ENCODE results near the gene ZNF541. TPM values are rescaled to one million over a fixed set of nuclear protein-coding genes. Genes with fewer than 3 reads are reported as not detected.

ZNF541 gene
- total RNA-seq, 4 donors from 2014 or later: 0.37 to 1.2 (median 0.46) TPM

DNA sequence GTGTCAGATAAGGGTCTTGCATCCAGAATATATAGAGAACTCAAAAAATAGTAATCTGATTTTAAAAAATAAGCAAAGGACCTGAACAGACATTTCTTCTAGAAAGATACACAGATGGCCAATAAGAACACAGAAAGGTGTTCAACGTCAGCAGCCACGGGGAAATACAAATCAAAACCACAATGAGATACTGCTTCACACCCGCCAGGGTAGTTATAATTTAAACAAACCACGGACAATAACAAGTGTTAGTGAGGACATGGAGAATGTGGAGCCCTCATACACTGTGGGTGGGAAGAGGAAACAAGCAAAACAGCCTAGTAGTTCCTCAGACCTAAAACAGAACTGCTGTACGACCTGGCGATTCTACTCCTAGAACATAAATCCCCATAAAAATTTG, 31.4 kb downstream of the ZNF541 start:
- no peak for DNase-seq (ENCODE audit: low spot score)
- TF ChIP-seq, protein P1, sequence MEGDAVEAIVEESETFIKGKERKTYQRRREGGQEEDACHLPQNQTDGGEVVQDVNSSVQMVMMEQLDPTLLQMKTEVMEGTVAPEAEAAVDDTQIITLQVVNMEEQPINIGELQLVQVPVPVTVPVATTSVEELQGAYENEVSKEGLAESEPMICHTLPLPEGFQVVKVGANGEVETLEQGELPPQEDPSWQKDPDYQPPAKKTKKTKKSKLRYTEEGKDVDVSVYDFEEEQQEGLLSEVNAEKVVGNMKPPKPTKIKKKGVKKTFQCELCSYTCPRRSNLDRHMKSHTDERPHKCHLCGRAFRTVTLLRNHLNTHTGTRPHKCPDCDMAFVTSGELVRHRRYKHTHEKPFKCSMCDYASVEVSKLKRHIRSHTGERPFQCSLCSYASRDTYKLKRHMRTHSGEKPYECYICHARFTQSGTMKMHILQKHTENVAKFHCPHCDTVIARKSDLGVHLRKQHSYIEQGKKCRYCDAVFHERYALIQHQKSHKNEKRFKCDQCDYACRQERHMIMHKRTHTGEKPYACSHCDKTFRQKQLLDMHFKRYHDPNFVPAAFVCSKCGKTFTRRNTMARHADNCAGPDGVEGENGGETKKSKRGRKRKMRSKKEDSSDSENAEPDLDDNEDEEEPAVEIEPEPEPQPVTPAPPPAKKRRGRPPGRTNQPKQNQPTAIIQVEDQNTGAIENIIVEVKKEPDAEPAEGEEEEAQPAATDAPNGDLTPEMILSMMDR (IDR thresholded peaks at IDR 0.05): no peak
- ATAC-seq (ENCODE audit: low FRiP score): peak; percentile 12

DNA sequence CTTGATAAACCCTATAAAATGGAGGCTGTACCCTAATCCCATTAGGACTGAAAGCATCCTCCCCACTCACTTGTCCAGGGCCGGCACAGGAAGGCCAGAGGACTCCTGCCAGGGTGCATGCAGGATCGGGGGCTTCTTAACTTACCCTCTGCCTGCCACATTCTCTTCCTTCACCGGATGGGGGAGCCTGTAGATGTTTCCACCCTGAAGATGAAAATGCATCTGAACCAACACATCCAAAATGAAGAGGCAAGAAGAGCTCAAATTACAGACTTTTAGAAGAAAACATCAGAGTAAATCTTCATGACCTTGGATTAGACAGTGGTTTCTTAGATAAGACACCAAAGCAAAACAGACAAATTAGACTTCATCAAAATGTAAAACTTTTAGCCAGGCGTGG, 32.2 kb downstream of the ZNF541 start:
- DNase-seq (ENCODE audit: low spot score) (no peak), ATAC-seq (ENCODE audit: low FRiP score) (no peak)
- TF ChIP-seq, protein P1 (IDR thresholded peaks at IDR 0.05): no peak

- ATAC-seq (ENCODE audit: low FRiP score): no peak
- no peak for DNase-seq (ENCODE audit: low spot score)
- TF ChIP-seq, protein P1 (IDR thresholded peaks at IDR 0.05): no peak
Observed at GRCh38 chr19:47539747-47540311, 33.1 kb downstream of the ZNF541 start.

- TF ChIP-seq, protein P1 (IDR thresholded peaks at IDR 0.05): no peak
- DNase-seq (ENCODE audit: low spot score) (no peak), ATAC-seq (ENCODE audit: low FRiP score) (no peak)
Observed at GRCh38 chr19:47538812-47539211, 34.1 kb downstream of the ZNF541 start.

DNA sequence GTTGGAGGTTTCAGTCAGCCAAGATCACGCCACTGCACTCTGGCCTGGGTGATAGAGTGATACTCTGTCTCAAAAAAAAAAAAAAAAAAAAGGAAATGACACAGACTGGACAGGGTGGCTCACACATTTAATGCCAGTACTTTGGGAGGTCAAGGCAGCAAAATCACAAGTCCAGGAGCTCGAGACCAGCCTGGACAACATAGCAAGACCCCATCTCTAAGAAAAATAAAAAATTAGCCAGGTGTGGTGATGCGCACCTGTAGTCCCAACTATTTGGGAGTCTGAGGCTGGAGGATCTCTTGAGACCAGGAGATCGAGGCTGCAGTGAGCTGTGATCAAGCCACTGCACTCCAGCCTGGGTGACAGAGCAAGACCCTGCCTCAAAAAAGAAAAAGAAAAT, 35.5 kb downstream of the ZNF541 start:
- TF ChIP-seq, protein P1 (IDR thresholded peaks at IDR 0.05): no peak
- no peak for DNase-seq (ENCODE audit: low spot score)
- no peak for ATAC-seq (ENCODE audit: low FRiP score)

DNA sequence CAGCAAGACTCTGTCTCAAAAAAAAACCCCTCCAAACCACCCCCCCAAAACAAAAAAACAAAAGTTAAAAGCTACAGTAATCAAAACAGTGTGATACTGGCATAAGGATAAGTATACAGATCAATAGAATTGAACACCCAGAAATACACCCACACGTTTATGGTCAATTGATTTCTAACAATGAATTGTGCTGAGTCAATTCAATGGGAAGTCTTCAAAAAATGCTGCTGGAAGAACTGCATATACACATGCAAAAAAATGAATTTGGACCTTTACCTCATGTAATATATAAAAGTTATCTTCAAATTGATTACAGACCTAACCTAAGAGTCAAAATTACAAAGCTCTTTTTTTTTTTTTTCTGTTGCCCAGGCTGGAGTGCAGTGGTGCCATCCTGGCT, 38.3 kb downstream of the ZNF541 start:
- ATAC-seq (ENCODE audit: low FRiP score) (no peak), DNase-seq (ENCODE audit: low spot score) (no peak)
- TF ChIP-seq, protein P1 (IDR thresholded peaks at IDR 0.05): no peak

GRCh38 chr19:47531640-47532387, 41.1 kb downstream of the ZNF541 start:
- DNase-seq (ENCODE audit: low spot score): no peak
- TF ChIP-seq, protein P1 (IDR thresholded peaks at IDR 0.05): no peak
- no peak for ATAC-seq (ENCODE audit: low FRiP score)
